Measurements from ENCODE around the gene RAB31. TPM values are rescaled to one million over a fixed set of nuclear protein-coding genes. Genes with fewer than 3 reads are reported as not detected.
A peak's percentile ranks its signal among the peaks of the same experiment; 100 is the strongest.
"Not testable (repeated sequence)": the region's sequence is repeated elsewhere in the genome, so short reads cannot be mapped to it uniquely, and the experiment has no call there.

RAB31 gene
- total and polyA plus RNA-seq, 2 of the 13 experiments (the other 11 are each of a cell fraction or from before 2014, with no cell fraction given), result 1.1 to 1.7 TPM

GRCh38 chr18:9890957-9891356 lies 182.9 kb downstream of the RAB31 start (continued):
- TF ChIP-seq ZNF34 (CRISPR knock-in tag; IDR thresholded peaks at IDR 0.05; ENCODE audit: borderline replicate concordance) (no peak), ZNF513 (CRISPR knock-in tag; conservative IDR thresholded peaks at IDR 0.05) (no peak), KMT2B (CRISPR knock-in tag; IDR thresholded peaks at IDR 0.05) (no peak)

- H4K20me1 ChIP-seq (ENCODE audit: insufficient read depth, low read length); H2AFZ ChIP-seq (ENCODE audit: low read length); H3K27me3 ChIP-seq (ENCODE audit: control insufficient read depth in 1 of 2, insufficient read depth in 2 of 2, low read length in 2 of 2); H3K9me3 ChIP-seq (ENCODE audit: low read length); H3K4me3 ChIP-seq (replicated peaks in 1 of 3; ENCODE audit: insufficient read depth in 1 of 3, low read depth in 2 of 3, low read length in 3 of 3); ATAC-seq; H3K79me2 ChIP-seq (ENCODE audit: insufficient read depth, low read length); POLR2A ChIA-PET; H3K36me3 ChIP-seq (replicated peaks in 1 of 2; ENCODE audit: control insufficient read depth in 1 of 2, insufficient read depth in 2 of 2, low read length in 2 of 2); intact Hi-C loops (cut with micrococcal nuclease; ENCODE audit: unreplicated experiment); FAIRE-seq; in situ Hi-C loops (cut with HindIII; ENCODE audit: extremely low pct_ligation_motif_present, low pct_unique_long_range_greater_than_20kb); BruUV-seq (replicated peaks); H3K4me2 ChIP-seq (ENCODE audit: low read depth, low read length); H3K27ac ChIP-seq (ENCODE audit: extremely low read length, insufficient read depth, low read length); H3K9ac ChIP-seq (ENCODE audit: insufficient read depth, low read depth, low read length); CTCF ChIA-PET (ENCODE audit: low intra/inter-chr PET ratio, low total read pairs); DNase-seq (ENCODE audit: low spot score): not testable (repeated sequence)
- H3K4me1 ChIP-seq (ENCODE audit: insufficient read depth, low read length), result peaks cover 14% of the 10 kb centered on the region
- 71% methylated on average over 4 of the region's 4 CpGs for WGBS (ENCODE audit: low lambda C conversion rate)
These were observed 183.4 kb downstream of the RAB31 start for GRCh38 chr18:9891515-9891914.

GRCh38 chr18:9894454-9895068 lies 186.5 kb downstream of the RAB31 start:
- H3K4me3 ChIP-seq (replicated peaks in 1 of 3; ENCODE audit: insufficient read depth in 1 of 3, low read depth in 2 of 3, low read length in 3 of 3), result no peak overlapping the region
- H4K20me1 ChIP-seq (ENCODE audit: insufficient read depth, low read length), result no peaks in the 10 kb centered on the region
- BruUV-seq (replicated peaks), result no TSS peak
- no peaks in the 10 kb centered on the region for H3K27me3 ChIP-seq (ENCODE audit: control insufficient read depth in 1 of 2, insufficient read depth in 2 of 2, low read length in 2 of 2)
- no peak overlapping the region for H3K27ac ChIP-seq (ENCODE audit: extremely low read length, insufficient read depth, low read length)
- no peak overlapping the region for H2AFZ ChIP-seq (ENCODE audit: low read length)
- ATAC-seq, result no peak
- in situ Hi-C loops (cut with HindIII; ENCODE audit: extremely low pct_ligation_motif_present, low pct_unique_long_range_greater_than_20kb), result no loop called here
- H3K4me2 ChIP-seq (ENCODE audit: low read depth, low read length), result no peak overlapping the region
- no peak overlapping the region for H3K9ac ChIP-seq (ENCODE audit: insufficient read depth, low read depth, low read length)
- POLR2A ChIA-PET, result no interaction called here
- no peaks in the 10 kb centered on the region for H3K36me3 ChIP-seq (replicated peaks in 1 of 2; ENCODE audit: control insufficient read depth in 1 of 2, insufficient read depth in 2 of 2, low read length in 2 of 2)
- intact Hi-C loops (cut with micrococcal nuclease; ENCODE audit: unreplicated experiment), result no loop called here
- H3K79me2 ChIP-seq (ENCODE audit: insufficient read depth, low read length), result no peaks in the 10 kb centered on the region
- peak; percentile 48; the same call in 1 of the 2 replicates for TF ChIP-seq ZNF121 (CRISPR knock-in tag; IDR thresholded peaks at IDR 0.05)
- TF ChIP-seq ZNF235 (CRISPR knock-in tag; IDR thresholded peaks at IDR 0.05; ENCODE audit: borderline replicate concordance), result no peak
- no peak for TF ChIP-seq ZNF354B (CRISPR knock-in tag; IDR thresholded peaks at IDR 0.05)
- no peak for TF ChIP-seq CHCHD3 (CRISPR knock-in tag; IDR thresholded peaks at IDR 0.05)
- DNase-seq (ENCODE audit: low spot score), result no peak
- no peaks in the 10 kb centered on the region for H3K9me3 ChIP-seq (ENCODE audit: low read length)
- WGBS (ENCODE audit: low lambda C conversion rate), result 85% methylated on average over 6 of the region's 6 CpGs
- no peak for FAIRE-seq
- H3K4me1 ChIP-seq (ENCODE audit: insufficient read depth, low read length), result peaks cover 30% of the 10 kb centered on the region
- CTCF ChIA-PET (ENCODE audit: low intra/inter-chr PET ratio, low total read pairs), result no interaction called here
